NCI-H187 (cell line): Measurements from ENCODE around the gene ARL6IP1.
"Not testable (repeated sequence)": the region's sequence is repeated elsewhere in the genome, so short reads cannot be mapped to it uniquely, and the experiment has no call there.

ENCODE experiments used
- DNase-seq, 2 experiments: peaks; one replicate each; lab custom pipeline; 2025; lab: John Stamatoyannopoulos, UW

The ARL6IP1 gene

GRCh38 chr16:18759598-18760520 lies 41.5 kb downstream of the ARL6IP1 start:
- DNase-seq = not testable (repeated sequence)

- not testable (repeated sequence) for DNase-seq
Observed at GRCh38 chr16:18757960-18758660, 43.2 kb downstream of the ARL6IP1 start.

GRCh38 chr16:18756639-18757038 lies 44.7 kb downstream of the ARL6IP1 start:
- DNase-seq = not testable (repeated sequence)

- not testable (repeated sequence) for DNase-seq
Observed at GRCh38 chr16:18742870-18743269, 58.5 kb downstream of the ARL6IP1 start.
